Liver (tissue), 9 donors: Measurements from ENCODE around the gene CREB5. TPM values are rescaled to one million over a fixed set of nuclear protein-coding genes. Genes with fewer than 3 reads are reported as not detected.

Source experiments
- DNase-seq: peaks from one replicate; pipeline ENCODE4 v3.0.0-alpha.2; 2017; ENCODE audit warnings: low spot score
- H3K27ac ChIP-seq, 2 donors: one replicate each; pipeline ENCODE4 v1.7.0; 2013; ENCODE audit warnings: inconsistent platforms in 2 of 2, low read length in 2 of 2, control low read depth in 1 of 2, low read depth in 1 of 2, mild to moderate bottlenecking in 1 of 2
- H3K27me3 ChIP-seq, 4 donors: one replicate each; pipeline versions ENCODE4 v1.6.1 to v1.7.0; 2013; ENCODE audit warnings: low read length in 3 of 4, inconsistent platforms in 1 of 4, mild to moderate bottlenecking in 1 of 4, moderate library complexity in 1 of 4; ENCODE audit not compliant: control insufficient read depth in 4 of 4, insufficient read depth in 4 of 4
- H3K36me3 ChIP-seq, 4 donors: one replicate each; pipeline versions ENCODE4 v1.6.1 to v1.7.0; 2013; ENCODE audit warnings: low read length in 3 of 4, mild to moderate bottlenecking in 3 of 4, low read depth in 1 of 4, moderate library complexity in 1 of 4; ENCODE audit not compliant: control insufficient read depth in 4 of 4, insufficient read depth in 3 of 4
- H3K4me1 ChIP-seq, 4 donors: one replicate each; pipeline versions ENCODE4 v1.6.1 to v1.7.0; 2013; ENCODE audit warnings: low read length in 3 of 4, mild to moderate bottlenecking in 3 of 4, moderate library complexity in 1 of 4; ENCODE audit not compliant: control insufficient read depth in 4 of 4, insufficient read depth in 4 of 4
- H3K4me3 ChIP-seq, 3 donors: one replicate each; pipeline versions ENCODE4 v1.6.1 to v1.7.0; 2013; ENCODE audit warnings: low read length in 3 of 3, control low read depth in 1 of 3, low read depth in 1 of 3, mild to moderate bottlenecking in 1 of 3
- H3K9ac ChIP-seq, 2 donors: one replicate each; pipeline ENCODE4 v1.7.0; 2013; ENCODE audit warnings: low read length in 2 of 2, mild to moderate bottlenecking in 2 of 2, moderate library complexity in 2 of 2, control low read depth in 1 of 2, low read depth in 1 of 2
- H3K9me3 ChIP-seq, 4 donors: one replicate each; pipeline versions ENCODE4 v1.6.1 to v1.7.0; 2013; ENCODE audit warnings: low read length in 3 of 4; ENCODE audit not compliant: control insufficient read depth in 4 of 4
- EGR1 ChIP-seq, 2 donors: IDR thresholded peaks; 2 replicates each; pipeline ENCODE4 v1.6.1; 2016 to 2018; ENCODE audit warnings: antibody characterized with exemption in 2 of 2, low read depth in 2 of 2
- FOXA1 ChIP-seq: IDR thresholded peaks from 2 replicates; pipeline ENCODE4 v1.6.1; 2016; ENCODE audit warnings: antibody characterized with exemption
- FOXA2 ChIP-seq: IDR thresholded peaks from 2 replicates; pipeline ENCODE4 v1.6.1; 2016; ENCODE audit warnings: antibody characterized with exemption
- GABPA ChIP-seq, 2 donors: IDR thresholded peaks in 1 of 2; conservative IDR thresholded peaks in 1 of 2; 2 replicates each; pipeline ENCODE4 v1.6.1; 2016; ENCODE audit warnings: antibody characterized with exemption in 2 of 2, mild to moderate bottlenecking in 1 of 2, moderate library complexity in 1 of 2
- HNF4A ChIP-seq, 2 donors: conservative IDR thresholded peaks; 2 replicates each; pipeline ENCODE4 v1.6.1; 2016; ENCODE audit warnings: antibody characterized with exemption in 2 of 2, mild to moderate bottlenecking in 2 of 2
- HNF4G ChIP-seq: IDR thresholded peaks from 2 replicates; pipeline ENCODE4 v1.6.1; 2016; ENCODE audit warnings: antibody characterized with exemption
- JUND ChIP-seq, 2 donors: IDR thresholded peaks; 2 replicates each; pipeline ENCODE4 v1.6.1; 2016; ENCODE audit warnings: antibody characterized with exemption in 2 of 2
- NR2F2 ChIP-seq: IDR thresholded peaks from 2 replicates; pipeline ENCODE4 v1.6.1; 2016; ENCODE audit warnings: antibody characterized with exemption
- RXRA ChIP-seq, 2 donors: IDR thresholded peaks; 2 replicates each; pipeline ENCODE4 v1.6.1; 2017 to 2018; ENCODE audit warnings: antibody characterized with exemption in 2 of 2, mild to moderate bottlenecking in 1 of 2
- SP1 ChIP-seq: IDR thresholded peaks from 2 replicates; pipeline ENCODE4 v1.6.1; 2018; ENCODE audit warnings: antibody characterized with exemption, mild to moderate bottlenecking
- TAF1 ChIP-seq: conservative IDR thresholded peaks from 2 replicates; pipeline ENCODE4 v1.6.1; 2016; ENCODE audit warnings: antibody characterized with exemption, mild to moderate bottlenecking
- YY1 ChIP-seq: IDR thresholded peaks from 2 replicates; pipeline ENCODE4 v1.6.1; 2016; ENCODE audit warnings: antibody characterized with exemption, mild to moderate bottlenecking
- WGBS: extraction: QIAGEN DNeasy Blood & Tissue Kit; methylation state at CpG from one replicate; pipeline ENCODE4 v1.1.7; 2013; 5-methylcytosine and 5-hydroxymethylcytosine counted together
- polyA plus RNA-seq, 2 donors: library from polyadenylated mRNA; stranded (reverse) in 1 of 2; unstranded in 1 of 2; fragments of 200-250 nt in 1 of 2; fragments of >200 nt in 1 of 2; fragmentation: Nextera tagmentation in 1 of 2; extraction: Ambion mirVana in 1 of 2; gene quantifications; one replicate each; pipeline versions ENCODE4 v1.2.1 to v1.2.3, GENCODE V29; 2013 to 2015
- total RNA-seq, 2 donors: library from RNA; depleted of rRNA; stranded (reverse); fragments of >200 nt; gene quantifications; one replicate each; pipeline ENCODE4 v1.2.3, GENCODE V29; 2014
- TF ChIP-seq, protein P1 (sequence below): IDR thresholded peaks from 2 replicates; pipeline ENCODE4 v1.6.1; 2016; ENCODE audit warnings: antibody characterized with exemption
- TF ChIP-seq, protein P2 (sequence below): fragments of 150-350 bp; IDR thresholded peaks from 2 replicates; pipeline ENCODE4 v1.5.1; 2017; ENCODE audit warnings: improper control_type of control experiment, low read depth, low read length; ENCODE audit not compliant: missing input control
- TF ChIP-seq, protein P3 (sequence below): IDR thresholded peaks from 2 replicates; pipeline ENCODE4 v1.6.1; 2016; ENCODE audit warnings: antibody characterized with exemption, mild to moderate bottlenecking
- TF ChIP-seq, protein P4 (sequence below): IDR thresholded peaks from 2 replicates; pipeline ENCODE4 v1.6.1; 2016; ENCODE audit warnings: antibody characterized with exemption
- TF ChIP-seq, protein P5 (sequence below): IDR thresholded peaks from 2 replicates; pipeline ENCODE4 v1.6.1; 2016; ENCODE audit warnings: antibody characterized with exemption
- donor health status: healthy.
- donor health status: healthy.
- donor health status: healthy.
- donor health status: healthy.
- donor health status: healthy.

CREB5 gene
- total and polyA plus RNA-seq, 4 donors, result 0.25 to 0.92 (median 0.67) TPM

DNA sequence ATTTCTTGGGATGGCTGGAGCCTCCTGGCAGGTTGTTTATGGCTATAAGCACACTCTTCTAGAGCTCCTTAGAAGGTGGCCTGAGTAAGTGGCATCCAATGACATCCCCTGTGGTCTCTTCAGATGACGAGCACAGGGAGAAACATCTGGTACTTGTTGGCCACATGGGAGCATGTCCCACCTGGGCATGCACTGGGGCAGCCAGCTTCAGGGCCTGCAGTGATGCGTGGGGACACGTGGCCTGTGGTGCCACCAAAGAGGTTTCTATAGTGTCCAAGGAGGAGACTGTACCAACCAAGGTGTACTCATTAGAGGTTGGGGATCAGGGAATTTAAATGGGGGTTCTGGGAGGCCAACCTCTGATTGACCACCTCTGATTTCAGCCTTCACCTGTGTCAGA, 420.4 kb downstream of the CREB5 start (continued):
- no peak for TF ChIP-seq SP1
- no peak for TF ChIP-seq YY1
- TF ChIP-seq, protein P1, sequence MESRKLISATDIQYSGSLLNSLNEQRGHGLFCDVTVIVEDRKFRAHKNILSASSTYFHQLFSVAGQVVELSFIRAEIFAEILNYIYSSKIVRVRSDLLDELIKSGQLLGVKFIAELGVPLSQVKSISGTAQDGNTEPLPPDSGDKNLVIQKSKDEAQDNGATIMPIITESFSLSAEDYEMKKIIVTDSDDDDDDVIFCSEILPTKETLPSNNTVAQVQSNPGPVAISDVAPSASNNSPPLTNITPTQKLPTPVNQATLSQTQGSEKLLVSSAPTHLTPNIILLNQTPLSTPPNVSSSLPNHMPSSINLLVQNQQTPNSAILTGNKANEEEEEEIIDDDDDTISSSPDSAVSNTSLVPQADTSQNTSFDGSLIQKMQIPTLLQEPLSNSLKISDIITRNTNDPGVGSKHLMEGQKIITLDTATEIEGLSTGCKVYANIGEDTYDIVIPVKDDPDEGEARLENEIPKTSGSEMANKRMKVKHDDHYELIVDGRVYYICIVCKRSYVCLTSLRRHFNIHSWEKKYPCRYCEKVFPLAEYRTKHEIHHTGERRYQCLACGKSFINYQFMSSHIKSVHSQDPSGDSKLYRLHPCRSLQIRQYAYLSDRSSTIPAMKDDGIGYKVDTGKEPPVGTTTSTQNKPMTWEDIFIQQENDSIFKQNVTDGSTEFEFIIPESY, result no peak
- no peak for TF ChIP-seq JUND (IDR thresholded peaks at IDR 0.05)

DNA sequence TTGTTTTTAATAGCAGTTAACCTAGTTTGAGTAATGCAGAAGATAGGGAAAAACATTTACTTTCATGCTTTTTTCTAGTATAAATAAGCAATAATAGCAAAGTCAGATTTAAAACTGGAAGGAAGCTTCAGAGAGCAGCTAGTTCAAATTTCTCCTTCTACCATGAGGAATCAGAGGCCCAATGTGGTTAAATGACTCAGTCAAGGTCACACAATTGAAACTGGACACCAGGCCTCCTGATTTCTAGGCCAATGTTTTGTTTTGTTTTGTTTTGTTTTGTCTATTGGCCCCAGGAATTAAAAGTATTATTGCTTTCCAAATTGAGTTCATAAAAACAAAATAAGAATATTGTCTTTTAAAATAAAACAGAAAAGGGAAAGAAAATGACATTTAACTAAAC, 423.5 kb downstream of the CREB5 start:
- H3K4me1 ChIP-seq, result no peaks in the 10 kb centered on the region
- no peaks in the 10 kb centered on the region for H3K36me3 ChIP-seq
- H3K9ac ChIP-seq, result no peak overlapping the region
- TF ChIP-seq FOXA1 (no peak), HNF4G (no peak), FOXA2 (no peak), EGR1 (IDR thresholded peaks at IDR 0.05; ENCODE audit: low read depth in 2 of 2) (no peak), NR2F2 (no peak), HNF4A (conservative IDR thresholded peaks at IDR 0.05) (no peak)
- TF ChIP-seq, protein P2, sequence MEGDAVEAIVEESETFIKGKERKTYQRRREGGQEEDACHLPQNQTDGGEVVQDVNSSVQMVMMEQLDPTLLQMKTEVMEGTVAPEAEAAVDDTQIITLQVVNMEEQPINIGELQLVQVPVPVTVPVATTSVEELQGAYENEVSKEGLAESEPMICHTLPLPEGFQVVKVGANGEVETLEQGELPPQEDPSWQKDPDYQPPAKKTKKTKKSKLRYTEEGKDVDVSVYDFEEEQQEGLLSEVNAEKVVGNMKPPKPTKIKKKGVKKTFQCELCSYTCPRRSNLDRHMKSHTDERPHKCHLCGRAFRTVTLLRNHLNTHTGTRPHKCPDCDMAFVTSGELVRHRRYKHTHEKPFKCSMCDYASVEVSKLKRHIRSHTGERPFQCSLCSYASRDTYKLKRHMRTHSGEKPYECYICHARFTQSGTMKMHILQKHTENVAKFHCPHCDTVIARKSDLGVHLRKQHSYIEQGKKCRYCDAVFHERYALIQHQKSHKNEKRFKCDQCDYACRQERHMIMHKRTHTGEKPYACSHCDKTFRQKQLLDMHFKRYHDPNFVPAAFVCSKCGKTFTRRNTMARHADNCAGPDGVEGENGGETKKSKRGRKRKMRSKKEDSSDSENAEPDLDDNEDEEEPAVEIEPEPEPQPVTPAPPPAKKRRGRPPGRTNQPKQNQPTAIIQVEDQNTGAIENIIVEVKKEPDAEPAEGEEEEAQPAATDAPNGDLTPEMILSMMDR, result no peak
- TF ChIP-seq, protein P3, sequence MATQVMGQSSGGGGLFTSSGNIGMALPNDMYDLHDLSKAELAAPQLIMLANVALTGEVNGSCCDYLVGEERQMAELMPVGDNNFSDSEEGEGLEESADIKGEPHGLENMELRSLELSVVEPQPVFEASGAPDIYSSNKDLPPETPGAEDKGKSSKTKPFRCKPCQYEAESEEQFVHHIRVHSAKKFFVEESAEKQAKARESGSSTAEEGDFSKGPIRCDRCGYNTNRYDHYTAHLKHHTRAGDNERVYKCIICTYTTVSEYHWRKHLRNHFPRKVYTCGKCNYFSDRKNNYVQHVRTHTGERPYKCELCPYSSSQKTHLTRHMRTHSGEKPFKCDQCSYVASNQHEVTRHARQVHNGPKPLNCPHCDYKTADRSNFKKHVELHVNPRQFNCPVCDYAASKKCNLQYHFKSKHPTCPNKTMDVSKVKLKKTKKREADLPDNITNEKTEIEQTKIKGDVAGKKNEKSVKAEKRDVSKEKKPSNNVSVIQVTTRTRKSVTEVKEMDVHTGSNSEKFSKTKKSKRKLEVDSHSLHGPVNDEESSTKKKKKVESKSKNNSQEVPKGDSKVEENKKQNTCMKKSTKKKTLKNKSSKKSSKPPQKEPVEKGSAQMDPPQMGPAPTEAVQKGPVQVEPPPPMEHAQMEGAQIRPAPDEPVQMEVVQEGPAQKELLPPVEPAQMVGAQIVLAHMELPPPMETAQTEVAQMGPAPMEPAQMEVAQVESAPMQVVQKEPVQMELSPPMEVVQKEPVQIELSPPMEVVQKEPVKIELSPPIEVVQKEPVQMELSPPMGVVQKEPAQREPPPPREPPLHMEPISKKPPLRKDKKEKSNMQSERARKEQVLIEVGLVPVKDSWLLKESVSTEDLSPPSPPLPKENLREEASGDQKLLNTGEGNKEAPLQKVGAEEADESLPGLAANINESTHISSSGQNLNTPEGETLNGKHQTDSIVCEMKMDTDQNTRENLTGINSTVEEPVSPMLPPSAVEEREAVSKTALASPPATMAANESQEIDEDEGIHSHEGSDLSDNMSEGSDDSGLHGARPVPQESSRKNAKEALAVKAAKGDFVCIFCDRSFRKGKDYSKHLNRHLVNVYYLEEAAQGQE, result no peak
- no peak for DNase-seq
- no peak overlapping the region for H3K4me3 ChIP-seq
- no peaks in the 10 kb centered on the region for H3K27me3 ChIP-seq
- H3K9me3 ChIP-seq, result no peaks in the 10 kb centered on the region
- no peak overlapping the region for H3K27ac ChIP-seq

DNA sequence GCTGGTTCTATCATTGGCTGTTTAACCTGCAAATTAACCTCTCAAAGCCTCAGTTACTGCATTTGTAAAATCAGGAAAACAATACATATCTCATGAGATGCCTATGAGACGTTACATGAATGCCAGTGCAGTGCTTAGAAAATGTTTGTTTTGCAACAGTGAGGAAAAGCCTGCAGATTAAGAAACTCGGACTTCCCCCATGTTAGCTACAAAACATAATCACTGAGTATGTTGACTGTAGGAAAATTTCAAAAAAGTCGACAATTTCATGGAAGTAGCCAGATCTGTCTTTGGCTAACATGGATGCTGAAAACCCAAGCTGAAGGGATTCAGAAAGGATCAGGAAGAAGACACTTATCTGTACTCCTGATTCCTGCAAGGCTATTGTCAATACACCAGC, 424.4 kb downstream of the CREB5 start:
- no peaks in the 10 kb centered on the region for H3K9me3 ChIP-seq
- no peak overlapping the region for H3K9ac ChIP-seq
- no peak overlapping the region for H3K4me3 ChIP-seq
- H3K36me3 ChIP-seq, result no peaks in the 10 kb centered on the region
- DNase-seq, result no peak
- no peak overlapping the region for H3K27ac ChIP-seq
- H3K4me1 ChIP-seq, result no peaks in the 10 kb centered on the region
- H3K27me3 ChIP-seq, result no peaks in the 10 kb centered on the region
- WGBS, result 73% methylated on average over 3 of the region's 3 CpGs
- TF ChIP-seq GABPA (IDR thresholded peaks at IDR 0.05 in 1 of 2, conservative IDR thresholded peaks at IDR 0.05 in 1 of 2), result no peak
- no peak for TF ChIP-seq FOXA1
- TF ChIP-seq NR2F2, result no peak
- no peak for TF ChIP-seq EGR1 (IDR thresholded peaks at IDR 0.05; ENCODE audit: low read depth in 2 of 2)
- no peak for TF ChIP-seq TAF1
- no peak for TF ChIP-seq RXRA (IDR thresholded peaks at IDR 0.05)
- TF ChIP-seq, protein P4, sequence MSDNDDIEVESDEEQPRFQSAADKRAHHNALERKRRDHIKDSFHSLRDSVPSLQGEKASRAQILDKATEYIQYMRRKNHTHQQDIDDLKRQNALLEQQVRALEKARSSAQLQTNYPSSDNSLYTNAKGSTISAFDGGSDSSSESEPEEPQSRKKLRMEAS, result no peak
- TF ChIP-seq HNF4A (conservative IDR thresholded peaks at IDR 0.05), result no peak
- TF ChIP-seq FOXA2, result no peak
- TF ChIP-seq, protein P3, result no peak
- TF ChIP-seq YY1, result no peak
- TF ChIP-seq HNF4G, result no peak
- TF ChIP-seq, protein P2, result no peak
- no peak for TF ChIP-seq SP1
- TF ChIP-seq, protein P5, sequence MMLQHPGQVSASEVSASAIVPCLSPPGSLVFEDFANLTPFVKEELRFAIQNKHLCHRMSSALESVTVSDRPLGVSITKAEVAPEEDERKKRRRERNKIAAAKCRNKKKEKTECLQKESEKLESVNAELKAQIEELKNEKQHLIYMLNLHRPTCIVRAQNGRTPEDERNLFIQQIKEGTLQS, result no peak
